Stimulated activated CD4-positive, alpha-beta T cell treated with anti-CD3 and anti-CD28 coated beads, Interleukin-12 subunit alpha, Interleukin-12 subunit beta, amount 100 ng/mL, for 48 hours (primary cell): ENCODE results near the gene COA7.
A peak's percentile ranks its signal among the peaks of the same experiment; 100 is the strongest.

Source experiments
- DNase-seq, 3 donors: peaks; one replicate each; pipeline ENCODE4 v3.0.0-alpha.2; 2020; ENCODE audit warnings: low read depth in 2 of 3, low spot score in 1 of 3

COA7 gene

DNA sequence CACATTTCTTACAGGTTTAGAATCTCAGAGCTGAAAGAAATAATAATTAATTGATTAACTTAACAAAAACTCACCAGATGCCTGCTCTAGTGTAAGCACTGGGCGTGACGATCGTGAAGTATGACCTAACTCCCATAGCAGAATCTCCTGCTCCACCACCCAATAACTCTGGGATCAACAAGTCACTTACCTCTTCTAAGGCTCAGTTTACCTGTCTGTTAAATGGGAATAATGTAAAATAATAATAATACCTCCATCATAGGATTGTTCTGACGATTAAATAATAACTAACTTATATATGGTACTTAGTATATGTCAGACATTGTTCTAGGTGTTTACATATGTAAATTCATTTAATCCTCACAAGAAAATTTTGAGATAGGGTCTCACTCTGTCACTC, 24.6 kb downstream of the COA7 start:
- DNase-seq: no peak

DNA sequence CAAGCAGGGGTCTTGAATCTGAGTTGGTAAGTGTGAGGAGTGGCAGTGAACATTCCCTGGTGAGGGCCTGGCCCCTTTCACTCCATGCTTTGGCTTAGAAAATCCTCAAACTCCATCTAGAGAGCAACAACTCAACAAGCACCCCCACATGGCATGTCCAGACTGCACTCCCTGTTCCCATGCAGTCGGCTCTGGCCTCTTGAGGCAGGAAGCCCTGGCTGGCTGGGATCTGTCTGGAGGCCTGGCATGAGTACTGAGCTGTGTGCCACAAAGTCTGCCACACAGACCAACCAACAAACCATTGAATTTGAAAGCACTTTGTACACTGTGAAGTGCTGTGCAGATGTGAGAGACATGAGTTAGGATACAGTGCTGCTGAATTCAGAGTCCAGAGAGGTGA, 25.2 kb downstream of the COA7 start:
- DNase-seq: no peak

DNA sequence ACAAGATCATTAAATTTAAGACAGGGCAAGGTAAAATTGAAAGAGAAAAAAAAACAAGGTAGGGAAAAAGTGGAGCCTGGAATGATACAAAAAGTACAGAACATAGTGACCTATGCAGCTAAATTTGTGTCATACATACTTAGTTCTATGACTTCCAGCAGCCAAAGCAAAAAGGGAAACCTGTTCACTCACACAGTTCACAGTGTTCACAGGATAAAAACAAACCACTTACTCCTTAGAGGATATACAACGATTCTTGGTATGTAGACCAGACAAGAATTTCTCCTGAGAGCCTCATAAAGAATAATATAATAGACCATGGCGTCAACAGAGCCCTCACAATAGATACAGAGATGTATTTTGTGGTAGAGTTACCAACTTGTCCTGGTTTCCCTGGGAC, 27.5 kb downstream of the COA7 start:
- DNase-seq: no peak

DNA sequence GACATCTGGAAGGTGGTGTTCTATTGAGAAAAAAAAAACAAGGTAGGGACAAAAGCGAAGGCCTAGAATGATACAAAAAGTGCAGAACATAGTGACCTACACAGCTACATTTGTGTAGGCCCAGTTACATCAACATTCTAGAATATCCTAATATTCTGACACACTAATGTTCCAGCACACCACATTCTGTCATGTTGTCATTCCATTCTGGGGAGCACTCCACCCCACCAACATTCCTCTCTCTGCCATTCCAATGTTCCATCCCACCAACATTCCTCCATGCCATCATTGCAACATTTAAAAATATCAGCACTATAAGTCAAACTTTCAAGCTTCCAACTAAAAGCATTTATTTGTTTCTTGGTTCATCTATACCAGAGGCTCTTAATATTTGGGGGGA, 28.5 kb downstream of the COA7 start:
- no peak for DNase-seq

GRCh38 chr1:52668711-52669110, 29.4 kb downstream of the COA7 start:
- DNase-seq: no peak

GRCh38 chr1:52667984-52668383, 30.2 kb downstream of the COA7 start:
- DNase-seq: no peak

GRCh38 chr1:52667290-52667689, 30.9 kb downstream of the COA7 start:
- DNase-seq: no peak

GRCh38 chr1:52665006-52665941, 32.9 kb downstream of the COA7 start:
- DNase-seq: no peak

DNA sequence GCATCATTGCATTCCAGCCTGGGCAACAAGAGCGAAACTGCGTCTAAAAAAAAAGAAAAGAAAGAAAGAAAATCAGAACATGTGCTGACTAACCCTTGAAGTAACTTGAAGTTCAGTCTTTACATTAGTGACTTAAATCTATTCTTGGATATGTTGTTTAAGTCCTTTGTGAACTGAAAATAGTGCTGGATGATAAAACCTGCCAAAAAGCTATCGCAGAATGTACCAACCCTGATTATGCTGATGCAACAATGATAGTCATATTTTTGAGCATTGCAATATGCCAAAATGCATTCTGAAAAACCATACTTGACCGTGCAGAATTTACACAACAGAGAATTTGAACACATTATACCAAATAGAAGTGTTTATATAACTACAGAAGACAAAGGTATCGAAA, 34.4 kb downstream of the COA7 start:
- no peak for DNase-seq

DNA sequence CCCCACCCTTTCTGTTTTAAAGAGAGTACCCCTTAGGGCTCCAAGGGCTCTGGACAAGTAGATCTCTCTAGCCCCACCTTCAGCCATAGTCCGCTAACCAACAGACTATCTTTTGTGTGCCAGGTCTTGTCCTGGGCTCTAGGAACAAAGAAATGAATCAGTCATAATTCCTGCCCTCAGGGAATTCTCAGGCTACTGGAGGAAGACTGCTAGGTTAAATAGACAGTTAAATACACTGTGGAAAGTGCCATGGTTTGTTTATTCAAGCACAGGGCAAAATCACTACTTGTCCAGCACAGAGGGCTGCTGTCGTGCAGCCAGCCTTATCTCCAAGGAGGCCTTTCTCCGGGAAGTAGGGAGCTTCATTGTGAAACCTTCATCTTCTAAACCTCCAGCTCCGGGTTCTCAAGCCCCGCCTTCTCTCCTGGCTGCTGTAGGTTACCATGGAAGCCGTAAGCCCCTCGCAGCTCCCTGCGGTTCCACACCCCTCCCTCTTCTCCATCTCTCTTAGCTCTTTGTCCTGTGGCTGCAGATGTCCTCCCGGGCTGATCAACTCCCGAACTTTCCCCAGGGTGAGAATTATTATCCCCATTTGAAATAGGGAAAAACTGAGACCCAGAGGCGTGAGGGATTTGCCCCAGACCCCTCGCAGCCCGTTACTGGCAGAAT, 35.4 kb downstream of the COA7 start:
- no peak for DNase-seq

DNA sequence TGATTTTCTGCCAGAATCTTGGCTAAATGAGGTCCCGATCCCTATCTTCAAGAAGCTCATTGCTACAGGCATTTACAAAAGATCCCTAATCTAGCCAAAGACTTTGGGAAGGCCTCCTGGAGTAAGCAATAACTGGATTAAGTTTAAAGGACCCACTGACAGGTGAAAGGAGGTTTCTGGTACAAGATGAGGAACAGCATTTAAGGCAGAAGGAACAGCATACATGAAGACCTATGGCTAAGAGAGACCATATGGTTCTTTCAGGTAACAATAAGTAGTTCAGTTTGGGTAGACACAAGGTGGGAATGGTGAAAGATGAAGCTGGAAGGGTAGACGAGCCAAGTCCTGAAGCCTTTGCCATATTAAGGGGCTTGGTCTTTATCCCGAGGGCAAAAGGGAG, 37.3 kb downstream of the COA7 start:
- no peak for DNase-seq

- DNase-seq: no peak
These were observed 38.1 kb downstream of the COA7 start for GRCh38 chr1:52659851-52660596.

GRCh38 chr1:52659356-52659755, 38.8 kb downstream of the COA7 start:
- DNase-seq: peak; percentile 15 to 47 (median 18)

GRCh38 chr1:52658795-52659194, 39.4 kb downstream of the COA7 start:
- DNase-seq: peak in 2 of 3 donors; percentile 16 to 22

GRCh38 chr1:52657702-52658101, 40.4 kb downstream of the COA7 start:
- no peak for DNase-seq

DNA sequence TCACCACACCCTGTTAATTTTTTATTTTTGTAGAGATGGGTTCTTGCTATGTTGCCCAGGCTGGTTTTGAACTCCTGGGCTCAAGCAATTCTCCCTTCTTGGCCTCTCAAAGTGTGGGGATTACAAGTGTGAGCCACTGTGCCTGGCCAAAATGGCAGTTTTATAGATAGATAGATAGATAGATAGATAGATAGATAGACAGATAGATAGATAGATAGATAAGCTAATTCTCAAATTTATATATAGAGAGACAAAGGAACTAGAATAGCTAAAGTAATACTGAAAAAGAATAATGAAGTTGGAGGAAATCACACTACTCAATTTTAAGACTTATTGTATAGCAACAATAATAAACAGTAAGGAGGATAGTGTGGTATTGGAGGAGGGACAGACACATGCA, 44.1 kb downstream of the COA7 start:
- no peak for DNase-seq

- DNase-seq: no peak
These were observed 44.8 kb downstream of the COA7 start for GRCh38 chr1:52653207-52653849.

DNA sequence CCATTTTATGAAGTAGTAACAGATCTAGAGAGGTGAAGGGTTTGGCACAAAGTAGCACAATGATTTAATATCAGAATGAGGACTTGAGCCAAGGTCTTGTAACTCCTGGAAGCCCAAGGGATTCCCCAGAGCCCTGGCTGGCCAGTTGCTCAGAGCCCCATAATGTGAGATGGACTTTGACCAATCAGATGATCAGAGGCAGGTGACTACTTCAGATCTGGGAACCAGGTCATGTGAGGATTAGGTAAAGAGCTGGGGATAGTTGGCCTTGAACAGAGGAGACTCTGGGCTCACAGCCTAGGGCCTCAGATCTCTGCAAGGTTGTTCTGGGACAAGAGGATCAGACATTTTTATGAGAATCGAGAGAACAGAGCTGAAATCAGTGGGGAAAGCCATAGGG, 46.2 kb downstream of the COA7 start:
- no peak for DNase-seq

- no peak for DNase-seq
These were observed 52.9 kb downstream of the COA7 start for GRCh38 chr1:52645261-52645660.

- no peak for DNase-seq
These were observed 56.8 kb downstream of the COA7 start for GRCh38 chr1:52641307-52641706.

GRCh38 chr1:52640697-52641096, 57.5 kb downstream of the COA7 start:
- no peak for DNase-seq
